ENCODE measurements around the gene MROH7. TPM values are rescaled to one million over a fixed set of nuclear protein-coding genes. Genes with fewer than 3 reads are reported as not detected.

Gene MROH7
- total RNA-seq, 3 donors from 2014 or later: 0.08 TPM; not detected in 2

- Mint-ChIP-seq H3K4me3 (no peak overlapping the region), H3K27me3 (ENCODE audit: low read depth) (no peaks in the 10 kb centered on the region), H3K4me1 (ENCODE audit: low read depth) (peaks cover 13% of the 10 kb centered on the region), H3K9me3 (no peaks in the 10 kb centered on the region), H3K36me3 (ENCODE audit: insufficient read depth) (no peaks in the 10 kb centered on the region)
- ATAC-seq (no peak), DNase-seq (no peak)
These were observed 35.2 kb upstream of the MROH7 start for GRCh38 chr1:54606096-54606989.

GRCh38 chr1:54606990-54607325, 34.6 kb upstream of the MROH7 start:
- ATAC-seq: no peak
- DNase-seq: no peak
- H3K4me1 Mint-ChIP-seq (ENCODE audit: low read depth): peaks cover 13% of the 10 kb centered on the region
- H3K36me3 Mint-ChIP-seq (ENCODE audit: insufficient read depth): no peaks in the 10 kb centered on the region
- no peak overlapping the region for H3K4me3 Mint-ChIP-seq
- H3K27me3 Mint-ChIP-seq (ENCODE audit: low read depth): no peaks in the 10 kb centered on the region
- H3K9me3 Mint-ChIP-seq: no peaks in the 10 kb centered on the region

DNA sequence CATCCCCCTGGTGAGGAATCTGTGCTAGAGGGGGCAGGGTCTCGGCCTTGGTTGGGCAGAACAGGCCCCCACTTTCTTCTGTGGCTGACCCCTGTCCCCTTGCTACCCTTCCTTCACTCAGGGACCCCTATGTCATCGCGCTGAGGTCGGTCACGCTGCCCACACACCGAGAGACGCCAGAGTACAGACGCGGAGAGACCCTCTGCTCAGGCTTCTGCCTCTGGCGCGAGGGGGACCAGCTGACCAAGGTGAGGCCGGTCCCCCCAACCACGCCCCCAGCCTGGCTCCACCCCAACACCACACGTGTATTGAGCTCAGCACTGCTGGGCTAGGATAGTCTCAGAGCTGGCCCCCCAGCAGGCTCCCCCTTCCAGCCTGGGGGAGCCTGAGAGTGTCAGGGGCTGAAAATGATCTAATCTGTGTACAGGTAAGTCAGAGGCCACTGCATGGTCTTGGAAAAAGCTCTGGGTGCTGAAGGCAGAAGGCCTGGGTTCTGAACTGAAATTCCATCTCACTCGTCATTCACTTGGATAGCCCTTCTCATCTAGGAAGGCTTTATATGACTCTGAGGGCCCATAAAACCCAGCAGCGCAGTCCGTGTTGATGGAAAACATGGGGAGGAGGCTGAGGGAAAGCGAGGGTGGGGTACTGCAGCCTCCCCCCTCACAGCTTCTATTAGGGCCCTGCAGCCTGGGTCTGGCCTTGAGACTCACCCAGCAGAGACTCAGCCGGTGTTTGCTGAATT, 33.6 kb upstream of the MROH7 start:
- Mint-ChIP-seq H3K4me3 (no peak overlapping the region), H3K9me3 (no peaks in the 10 kb centered on the region)

DNA sequence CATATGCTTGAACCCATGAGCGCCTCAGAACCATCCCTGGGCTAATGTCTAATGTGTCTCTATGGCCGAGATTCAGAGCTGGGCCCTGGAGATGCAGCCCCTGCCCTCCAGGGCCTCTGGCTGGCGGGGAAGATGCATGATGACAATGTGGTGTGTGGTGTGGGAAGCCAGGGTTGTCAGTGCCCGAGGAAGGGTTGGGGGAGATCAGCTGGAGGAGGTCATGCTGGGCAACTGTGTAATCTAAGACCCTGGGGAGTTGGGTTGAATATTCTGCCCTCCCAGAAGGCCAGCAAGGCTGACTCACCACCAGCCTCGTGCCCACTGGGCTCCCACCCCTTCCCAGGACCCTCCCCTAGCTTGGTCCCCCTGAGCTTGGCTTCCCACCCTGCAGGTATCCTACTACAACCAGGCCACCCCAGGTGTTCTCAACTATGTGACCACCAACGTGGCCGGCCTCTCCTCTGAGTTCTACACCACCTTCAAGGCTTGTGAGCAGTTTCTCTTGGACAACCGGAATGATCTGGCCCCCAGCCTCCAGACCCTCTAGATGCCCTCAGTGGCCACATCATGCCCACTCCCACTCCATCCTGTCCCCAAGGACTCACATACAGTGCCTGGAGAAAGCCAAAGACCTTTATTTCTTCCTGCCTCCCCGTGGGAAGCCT, 32.9 kb upstream of the MROH7 start:
- DNase-seq (no peak), ATAC-seq (no peak)
- Mint-ChIP-seq H3K4me3 (no peak overlapping the region), H3K4me1 (ENCODE audit: low read depth) (peaks cover 13% of the 10 kb centered on the region), H3K9me3 (no peaks in the 10 kb centered on the region), H3K36me3 (ENCODE audit: insufficient read depth) (no peaks in the 10 kb centered on the region), H3K27me3 (ENCODE audit: low read depth) (no peaks in the 10 kb centered on the region)

More for the DNA sequence above, 33.6 kb upstream of the MROH7 start:
- ATAC-seq: no peak
- no peaks in the 10 kb centered on the region for H3K36me3 Mint-ChIP-seq (ENCODE audit: insufficient read depth)
- peaks cover 13% of the 10 kb centered on the region for H3K4me1 Mint-ChIP-seq (ENCODE audit: low read depth)
- H3K27me3 Mint-ChIP-seq (ENCODE audit: low read depth): no peaks in the 10 kb centered on the region
- no peak for DNase-seq

GRCh38 chr1:54609301-54609921, 32.2 kb upstream of the MROH7 start:
- Mint-ChIP-seq H3K36me3 (ENCODE audit: insufficient read depth) (no peaks in the 10 kb centered on the region), H3K9me3 (no peaks in the 10 kb centered on the region), H3K4me3 (no peak overlapping the region), H3K4me1 (ENCODE audit: low read depth) (peaks cover 9% of the 10 kb centered on the region), H3K27me3 (ENCODE audit: low read depth) (no peaks in the 10 kb centered on the region)
- no peak for ATAC-seq
- no peak for DNase-seq

- Mint-ChIP-seq H3K4me3 (no peak overlapping the region), H3K9me3 (no peaks in the 10 kb centered on the region), H3K27me3 (ENCODE audit: low read depth) (no peaks in the 10 kb centered on the region), H3K36me3 (ENCODE audit: insufficient read depth) (no peaks in the 10 kb centered on the region), H3K4me1 (ENCODE audit: low read depth) (peaks cover 3% of the 10 kb centered on the region)
- ATAC-seq (no peak), DNase-seq (no peak)
These were observed 31.5 kb upstream of the MROH7 start for GRCh38 chr1:54610048-54610447.

DNA sequence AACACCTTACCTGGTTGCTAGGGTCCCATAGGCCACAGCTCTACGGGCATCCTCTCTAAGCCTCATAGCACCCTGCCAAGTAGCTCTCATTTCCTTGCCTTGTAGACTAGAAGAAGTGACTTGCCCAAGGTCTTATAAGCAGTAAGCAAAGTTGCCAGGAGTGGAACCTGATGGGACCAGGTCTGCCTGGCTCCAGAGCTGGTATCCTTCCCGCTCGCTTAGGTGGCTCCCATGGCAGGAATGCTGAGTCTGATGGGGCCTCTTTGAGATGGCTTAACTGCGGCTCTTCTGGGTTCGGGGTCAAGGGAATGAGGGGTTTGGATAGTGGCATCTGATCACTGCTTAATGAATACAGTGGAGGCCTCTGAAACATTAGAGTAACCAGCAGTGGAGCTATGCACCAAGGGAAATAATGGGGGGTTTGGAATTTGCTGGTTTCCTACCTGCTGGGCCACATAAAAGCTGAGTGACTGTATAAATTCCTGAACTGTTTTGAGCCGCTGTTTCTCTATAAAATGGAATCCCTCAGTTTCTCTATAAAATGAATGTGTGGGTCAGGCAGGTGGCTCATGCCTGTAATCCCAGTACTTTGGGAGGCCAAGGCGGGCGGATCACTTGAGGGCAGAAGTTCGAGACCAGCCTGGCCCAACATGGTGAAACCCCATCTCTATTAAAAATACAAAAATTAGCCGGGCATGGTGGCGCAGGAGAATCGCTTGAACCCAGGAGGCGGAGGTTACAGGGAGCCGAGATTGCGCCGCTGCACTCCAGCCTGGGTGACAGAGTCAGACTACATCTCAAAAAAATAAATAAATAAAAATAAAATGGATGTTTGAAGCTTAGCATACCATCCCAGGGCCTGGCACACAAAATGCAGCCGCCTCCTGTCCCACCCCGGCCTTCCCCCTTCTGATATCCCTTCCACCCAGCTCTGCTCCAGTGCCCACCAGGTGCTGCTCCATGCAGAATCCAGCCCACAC, 30.7 kb upstream of the MROH7 start:
- ATAC-seq: no peak
- no peaks in the 10 kb centered on the region for H3K9me3 Mint-ChIP-seq
- no peaks in the 10 kb centered on the region for H3K4me1 Mint-ChIP-seq (ENCODE audit: low read depth)
- no peaks in the 10 kb centered on the region for H3K36me3 Mint-ChIP-seq (ENCODE audit: insufficient read depth)
- no peak for DNase-seq
- no peak overlapping the region for H3K4me3 Mint-ChIP-seq
- peaks cover 2% of the 10 kb centered on the region for H3K27me3 Mint-ChIP-seq (ENCODE audit: low read depth)

- peaks cover 4% of the 10 kb centered on the region for H3K27me3 Mint-ChIP-seq (ENCODE audit: low read depth)
These were observed 30.0 kb upstream of the MROH7 start for GRCh38 chr1:54611621-54612020.

GRCh38 chr1:54614024-54614423, 27.6 kb upstream of the MROH7 start:
- no peak for ATAC-seq
- Mint-ChIP-seq H3K36me3 (ENCODE audit: insufficient read depth) (no peaks in the 10 kb centered on the region), H3K9me3 (no peaks in the 10 kb centered on the region), H3K4me1 (ENCODE audit: low read depth) (no peaks in the 10 kb centered on the region), H3K27me3 (ENCODE audit: low read depth) (peaks cover 4% of the 10 kb centered on the region), H3K4me3 (no peak overlapping the region)
- DNase-seq: no peak

More at GRCh38 chr1:54611621-54612020, 30.0 kb upstream of the MROH7 start:
- ATAC-seq (no peak), DNase-seq (no peak)
- Mint-ChIP-seq H3K4me3 (no peak overlapping the region), H3K9me3 (no peaks in the 10 kb centered on the region), H3K4me1 (ENCODE audit: low read depth) (no peaks in the 10 kb centered on the region), H3K36me3 (ENCODE audit: insufficient read depth) (no peaks in the 10 kb centered on the region)

GRCh38 chr1:54614563-54614962, 27.0 kb upstream of the MROH7 start:
- H3K4me1 Mint-ChIP-seq (ENCODE audit: low read depth): no peaks in the 10 kb centered on the region
- no peak for ATAC-seq
- H3K36me3 Mint-ChIP-seq (ENCODE audit: insufficient read depth): no peaks in the 10 kb centered on the region
- DNase-seq: no peak
- no peak overlapping the region for H3K4me3 Mint-ChIP-seq
- peaks cover 4% of the 10 kb centered on the region for H3K27me3 Mint-ChIP-seq (ENCODE audit: low read depth)
- H3K9me3 Mint-ChIP-seq: no peaks in the 10 kb centered on the region

DNA sequence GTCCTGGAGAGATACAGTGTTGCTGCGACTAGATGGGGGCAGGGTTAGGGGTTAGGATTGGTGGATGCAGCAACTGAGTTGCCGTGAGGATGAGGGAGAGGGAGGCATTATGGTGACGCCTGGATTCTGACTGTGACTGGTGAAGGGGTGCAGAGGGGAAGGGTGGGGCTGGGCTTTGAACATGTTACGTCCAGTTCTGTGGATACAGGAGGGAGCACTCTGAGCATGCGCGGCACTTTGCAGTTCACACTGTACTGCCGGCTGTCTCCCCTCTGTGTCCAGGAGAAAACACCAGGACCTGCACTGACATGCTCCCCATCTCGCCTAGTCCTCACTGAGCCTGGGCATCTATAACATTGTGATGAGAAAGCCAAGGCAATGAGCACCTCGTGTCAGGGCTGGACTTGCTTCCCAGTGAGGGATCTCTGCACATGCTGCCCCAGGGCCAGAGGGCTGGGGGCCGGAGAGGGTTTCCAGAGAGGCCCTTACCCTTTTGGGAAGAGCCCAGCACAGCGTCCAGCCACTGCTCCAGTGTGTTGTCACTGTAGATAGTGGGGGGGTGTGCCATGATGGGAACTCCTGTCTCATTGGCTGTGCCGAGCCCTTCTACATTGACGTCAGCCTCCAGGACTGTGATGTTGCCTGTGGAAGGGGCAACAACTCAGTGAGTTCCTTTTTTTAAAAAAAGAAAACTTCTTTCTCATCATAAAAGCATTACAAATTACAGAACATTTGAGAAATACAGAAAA, 25.9 kb upstream of the MROH7 start:
- ATAC-seq (no peak), DNase-seq (no peak)
- Mint-ChIP-seq H3K4me1 (ENCODE audit: low read depth) (no peaks in the 10 kb centered on the region), H3K36me3 (ENCODE audit: insufficient read depth) (no peaks in the 10 kb centered on the region), H3K4me3 (no peak overlapping the region), H3K27me3 (ENCODE audit: low read depth) (peaks cover 4% of the 10 kb centered on the region), H3K9me3 (no peaks in the 10 kb centered on the region)

GRCh38 chr1:54619749-54620148, 21.8 kb upstream of the MROH7 start:
- Mint-ChIP-seq H3K9me3 (no peaks in the 10 kb centered on the region), H3K4me1 (ENCODE audit: low read depth) (no peaks in the 10 kb centered on the region), H3K27me3 (ENCODE audit: low read depth) (peaks cover 4% of the 10 kb centered on the region), H3K4me3 (no peak overlapping the region), H3K36me3 (ENCODE audit: insufficient read depth) (no peaks in the 10 kb centered on the region)
- ATAC-seq: no peak
- DNase-seq: no peak
